HEK293 (cell line): ENCODE data around the gene WDR1.

Experiments used
- CTCF ChIA-PET: fragments of 350-600 bp; formaldehyde crosslinking; extraction: SDS; loops from one replicate; lab custom pipeline; 2021; ENCODE audit warnings: antibody characterized with exemption; lab: Yijun Ruan, JAX
- POLR2A ChIA-PET: fragments of 300-600 bp; formaldehyde crosslinking; extraction: SDS; loops from one replicate; lab custom pipeline; 2020; ENCODE audit warnings: antibody characterized with exemption, inconsistent platforms; lab: Yijun Ruan, JAX
- H3K27ac ChIP-seq: fragments of 200-500 bp; sonication (Bioruptor generic); 2 replicates; pipeline ENCODE4 v1.5.1; 2014; ENCODE audit warnings: low read depth, low read length, control low read depth, inconsistent platforms; ENCODE audit errors: extremely low read depth
- H3K36me3 ChIP-seq, 2 experiments: fragments of 200-500 bp in 1 of 2; sonication (Bioruptor generic) in 1 of 2; 1 replicate in 1 of 2; 2 replicates in 1 of 2; pipeline ENCODE4 v1.5.1; 2014 to 2017; ENCODE audit warnings: inconsistent platforms in 2 of 2, low read length in 2 of 2; ENCODE audit not compliant: control insufficient read depth in 2 of 2, insufficient read depth in 1 of 2
- H3K4me1 ChIP-seq: fragments of 200-500 bp; sonication (Bioruptor generic); 2 replicates; pipeline ENCODE4 v1.5.1; 2014; ENCODE audit warnings: mild to moderate bottlenecking, low read length, inconsistent platforms; ENCODE audit not compliant: control insufficient read depth, insufficient read depth
- H3K4me3 ChIP-seq: 2 replicates; pipeline ENCODE4 v1.5.1; 2011; ENCODE audit warnings: low read depth, mild to moderate bottlenecking, control low read depth, low read length, moderate library complexity
- H3K9me3 ChIP-seq: fragments of 200-500 bp; sonication (Bioruptor generic); 2 replicates; pipeline ENCODE4 v1.5.1; 2014; ENCODE audit warnings: low read depth, low read length, inconsistent platforms; ENCODE audit not compliant: control insufficient read depth, insufficient read depth
- PATZ1 ChIP-seq: fragments of 450-650 bp; formaldehyde crosslinking; IDR thresholded peaks from 2 replicates; pipeline ENCODE4 v1.5.1; 2016; ENCODE audit warnings: missing biosample characterization, missing genetic modification characterization
- PRDM10 ChIP-seq: fragments of 450-650 bp; formaldehyde crosslinking; IDR thresholded peaks from 2 replicates; pipeline ENCODE4 v1.5.1; 2016; ENCODE audit warnings: missing biosample characterization, missing genetic modification characterization
- SP2 ChIP-seq: fragments of 450-650 bp; formaldehyde crosslinking; IDR thresholded peaks from 2 replicates; pipeline ENCODE4 v1.5.1; 2016; ENCODE audit warnings: missing biosample characterization, missing genetic modification characterization
- SP3 ChIP-seq: fragments of 450-650 bp; formaldehyde crosslinking; IDR thresholded peaks from 2 replicates; pipeline ENCODE4 v1.5.1; 2016; ENCODE audit warnings: missing biosample characterization, missing genetic modification characterization
- ZBTB26 ChIP-seq: fragments of 450-650 bp; formaldehyde crosslinking; optimal IDR thresholded peaks from 2 replicates; pipeline ENCODE3; 2016; ENCODE audit warnings: missing biosample characterization, mild to moderate bottlenecking, missing genetic modification characterization
- ZBTB8A ChIP-seq: fragments of 450-650 bp; formaldehyde crosslinking; IDR thresholded peaks from 2 replicates; pipeline ENCODE4 v1.5.1; 2016; ENCODE audit warnings: missing biosample characterization, missing genetic modification characterization
- ZFP69B ChIP-seq: fragments of 450-650 bp; formaldehyde crosslinking; IDR thresholded peaks from 2 replicates; pipeline ENCODE4 v1.5.1; 2016; ENCODE audit warnings: missing biosample characterization, missing genetic modification characterization
- ZNF184 ChIP-seq: fragments of 450-650 bp; IDR thresholded peaks from 2 replicates; pipeline ENCODE4 v1.5.1; 2018; ENCODE audit warnings: missing biosample characterization, mild to moderate bottlenecking, missing genetic modification characterization
- ZNF302 ChIP-seq: fragments of 450-650 bp; formaldehyde crosslinking; IDR thresholded peaks from 2 replicates; pipeline ENCODE4 v1.5.1; 2016; ENCODE audit warnings: missing biosample characterization, missing genetic modification characterization, low read depth
- ZNF335 ChIP-seq: fragments of 450-650 bp; formaldehyde crosslinking; conservative IDR thresholded peaks from 2 replicates; pipeline ENCODE4 v1.5.1; 2016; ENCODE audit warnings: missing biosample characterization, missing genetic modification characterization
- ZNF394 ChIP-seq: fragments of 450-650 bp; formaldehyde crosslinking; IDR thresholded peaks from 2 replicates; pipeline ENCODE4 v1.5.1; 2016; ENCODE audit warnings: missing biosample characterization, missing genetic modification characterization, mild to moderate bottlenecking, moderate library complexity, borderline replicate concordance
- ZNF501 ChIP-seq: fragments of 450-650 bp; formaldehyde crosslinking; IDR thresholded peaks from 2 replicates; pipeline ENCODE4 v1.5.1; 2016; ENCODE audit warnings: missing biosample characterization, missing genetic modification characterization
- ZNF521 ChIP-seq: fragments of 450-650 bp; formaldehyde crosslinking; IDR thresholded peaks from 2 replicates; pipeline ENCODE4 v1.5.1; 2017; ENCODE audit warnings: missing biosample characterization, mild to moderate bottlenecking, missing genetic modification characterization
- ZNF626 ChIP-seq: fragments of 450-650 bp; sonication (Bioruptor Pico); formaldehyde crosslinking; IDR thresholded peaks from 2 replicates; pipeline ENCODE4 v1.5.1; 2018; ENCODE audit warnings: missing biosample characterization, missing genetic modification characterization, inconsistent platforms
- ZNF639 ChIP-seq: fragments of 450-650 bp; formaldehyde crosslinking; IDR thresholded peaks from 2 replicates; pipeline ENCODE4 v1.5.1; 2016; ENCODE audit warnings: missing biosample characterization, missing genetic modification characterization
- ZNF654 ChIP-seq: fragments of 450-650 bp; formaldehyde crosslinking; IDR thresholded peaks from 2 replicates; pipeline ENCODE4 v1.5.1; 2016; ENCODE audit warnings: low read depth, missing biosample characterization, missing genetic modification characterization
- ZNF843 ChIP-seq: fragments of 450-650 bp; formaldehyde crosslinking; IDR thresholded peaks from 2 replicates; pipeline ENCODE4 v1.5.1; 2016; ENCODE audit warnings: missing biosample characterization, missing genetic modification characterization
- ZXDB ChIP-seq: fragments of 450-650 bp; formaldehyde crosslinking; IDR thresholded peaks from 2 replicates; pipeline ENCODE4 v1.5.1; 2016; ENCODE audit warnings: missing biosample characterization, missing genetic modification characterization

The WDR1 gene

GRCh38 chr4:10116569-10117358 is at the start of gene WDR1:
WDR1 (minus strand) TSS chr4:10116799; CDS start chr4:10116666, 133 bp downstream.
- peaks cover 4 to 39% of the 10 kb centered on the region in 2 experiments; a peak in 2 of 3 replicates for H3K36me3 ChIP-seq
- peak within 1 kb of the TSS; percentile 81 for H3K27ac ChIP-seq
- H3K4me1 ChIP-seq: no peaks in the 10 kb centered on the region
- ChIA-PET POLR2A (interaction anchor here (0.6 to 2.5 kb wide), 11 partner anchors 8 to 425 kb away, joined by 3 to 19 read pairs (median 4); no protein-coding TSS in a partner anchor), CTCF (interaction anchor here (0.6 kb wide), 1 partner anchor 324 kb away, joined by 3 read pairs; no protein-coding TSS in a partner anchor)
- peak within 1 kb of the TSS; percentile 75 for H3K4me3 ChIP-seq
- no peaks in the 10 kb centered on the region for H3K9me3 ChIP-seq
- TF ChIP-seq ZNF626 (tag by site-specific recombination) (no peak), PATZ1 (tag by site-specific recombination) (peak; percentile 41; the same call in 1 of the 2 replicates), SP2 (tag by site-specific recombination) (peak; percentile 42; the same call in 1 of the 2 replicates), ZNF302 (no peak), ZBTB8A (tag by site-specific recombination) (peak; percentile 54; the same call in 1 of the 2 replicates), ZNF335 (peak; percentile 55), ZNF394 (tag by site-specific recombination) (peak; percentile 76), ZFP69B (tag by site-specific recombination) (0 out of 2 replicates have a peak, but pooled peaks have one; percentile 44), ZXDB (tag by site-specific recombination) (0 out of 2 replicates have a peak, but pooled peaks have one; percentile 33), ZNF843 (tag by site-specific recombination) (0 out of 2 replicates have a peak, but pooled peaks have one; percentile 23), SP3 (tag by site-specific recombination) (0 out of 2 replicates have a peak, but pooled peaks have one; percentile 37), ZNF501 (tag by site-specific recombination) (0 out of 2 replicates have a peak, but pooled peaks have one; percentile 53), ZNF521 (no peak), ZNF654 (tag by site-specific recombination) (no peak), ZNF184 (tag by site-specific recombination) (peak; percentile 21; the same call in 1 of the 2 replicates), ZBTB26 (peak; percentile 63), ZNF639 (tag by site-specific recombination) (peak; percentile 52; the same call in 1 of the 2 replicates), PRDM10 (peak; percentile 59)
